Measurements from ENCODE around the gene TBXAS1. TPM values are rescaled to one million over a fixed set of nuclear protein-coding genes. Genes with fewer than 3 reads are reported as not detected.
A peak's percentile ranks its signal among the peaks of the same experiment; 100 is the strongest.

Gene TBXAS1
- total and polyA plus RNA-seq, 4 donors, result 19.6 to 126 (median 55.2) TPM

GRCh38 chr7:139851770-139852481 lies 22.9 kb downstream of the TBXAS1 start:
- no peak overlapping the region for H3K27ac ChIP-seq (ENCODE audit: low read depth in 1 of 2, low read length in 1 of 2)
- no peaks in the 10 kb centered on the region for H3K36me3 ChIP-seq (ENCODE audit: control insufficient read depth in 4 of 4, insufficient read depth in 4 of 4, low read length in 4 of 4)
- TF ChIP-seq CTCF (IDR thresholded peaks at IDR 0.05; ENCODE audit: control extremely low read depth, extremely low read depth), result no peak
- H3K9ac ChIP-seq (ENCODE audit: insufficient read depth in 1 of 2, low read length in 2 of 2), result no peak overlapping the region
- no peak for DNase-seq
- no peak overlapping the region for H3K4me3 ChIP-seq
- 93 to 99% methylated on average over 4 of the region's 4 CpGs for WGBS, 2 donors
- peaks cover 0 to 9% (median 0%) of the 10 kb centered on the region in 5 donors for H3K4me1 ChIP-seq (ENCODE audit: control insufficient read depth in 5 of 5, insufficient read depth in 5 of 5, low read length in 5 of 5)
- peaks cover 0 to 4% (median 0%) of the 10 kb centered on the region in 4 donors for H3K9me3 ChIP-seq (ENCODE audit: control insufficient read depth in 4 of 4, insufficient read depth in 3 of 4, low read length in 3 of 4)
- no peak for ATAC-seq (ENCODE audit: insufficient read depth, low FRiP score)
- no peaks in the 10 kb centered on the region for H3K27me3 ChIP-seq (ENCODE audit: control insufficient read depth in 3 of 3, insufficient read depth in 3 of 3, low read length in 2 of 3)

GRCh38 chr7:139852482-139852845 lies 23.4 kb downstream of the TBXAS1 start:
- peaks cover 0 to 9% (median 0%) of the 10 kb centered on the region in 5 donors for H3K4me1 ChIP-seq (ENCODE audit: control insufficient read depth in 5 of 5, insufficient read depth in 5 of 5, low read length in 5 of 5)
- H3K36me3 ChIP-seq (ENCODE audit: control insufficient read depth in 4 of 4, insufficient read depth in 4 of 4, low read length in 4 of 4), result no peaks in the 10 kb centered on the region
- no peak overlapping the region for H3K9ac ChIP-seq (ENCODE audit: insufficient read depth in 1 of 2, low read length in 2 of 2)
- WGBS, 2 donors, result 79 to 87% methylated on average over 1 of the region's 1 CpG
- H3K27me3 ChIP-seq (ENCODE audit: control insufficient read depth in 3 of 3, insufficient read depth in 3 of 3, low read length in 2 of 3), result no peaks in the 10 kb centered on the region
- H3K27ac ChIP-seq (ENCODE audit: low read depth in 1 of 2, low read length in 1 of 2), result no peak overlapping the region
- TF ChIP-seq CTCF (IDR thresholded peaks at IDR 0.05; ENCODE audit: control extremely low read depth, extremely low read depth), result no peak
- peaks cover 0 to 4% (median 0%) of the 10 kb centered on the region in 4 donors for H3K9me3 ChIP-seq (ENCODE audit: control insufficient read depth in 4 of 4, insufficient read depth in 3 of 4, low read length in 3 of 4)
- no peak overlapping the region for H3K4me3 ChIP-seq
- DNase-seq, result no peak
- no peak for ATAC-seq (ENCODE audit: insufficient read depth, low FRiP score)

GRCh38 chr7:139853506-139854123 lies 24.6 kb downstream of the TBXAS1 start:
- H3K27ac ChIP-seq (ENCODE audit: low read depth in 1 of 2, low read length in 1 of 2), result peak overlapping the region in 1 of 2 donors; percentile 67

More at GRCh38 chr7:139853506-139854123, 24.6 kb downstream of the TBXAS1 start:
- no peaks in the 10 kb centered on the region for H3K27me3 ChIP-seq (ENCODE audit: control insufficient read depth in 3 of 3, insufficient read depth in 3 of 3, low read length in 2 of 3)
- TF ChIP-seq CTCF (IDR thresholded peaks at IDR 0.05; ENCODE audit: control extremely low read depth, extremely low read depth), result no peak
- DNase-seq, result no peak
- ATAC-seq (ENCODE audit: insufficient read depth, low FRiP score), result no peak
- peaks cover 0 to 9% (median 0%) of the 10 kb centered on the region in 5 donors for H3K4me1 ChIP-seq (ENCODE audit: control insufficient read depth in 5 of 5, insufficient read depth in 5 of 5, low read length in 5 of 5)
- H3K4me3 ChIP-seq, result no peak overlapping the region
- H3K9ac ChIP-seq (ENCODE audit: insufficient read depth in 1 of 2, low read length in 2 of 2), result no peak overlapping the region
- H3K36me3 ChIP-seq (ENCODE audit: control insufficient read depth in 4 of 4, insufficient read depth in 4 of 4, low read length in 4 of 4), result no peaks in the 10 kb centered on the region
- 38 to 56% methylated on average over 5 of the region's 5 CpGs for WGBS, 2 donors
- H3K9me3 ChIP-seq (ENCODE audit: control insufficient read depth in 4 of 4, insufficient read depth in 3 of 4, low read length in 3 of 4), result no peaks in the 10 kb centered on the region
